Measurements from ENCODE around the gene TRNAU1AP.
A peak's percentile ranks its signal among the peaks of the same experiment; 100 is the strongest.
"Not testable (repeated sequence)": the region's sequence is repeated elsewhere in the genome, so short reads cannot be mapped to it uniquely, and the experiment has no call there.

The TRNAU1AP gene

DNA sequence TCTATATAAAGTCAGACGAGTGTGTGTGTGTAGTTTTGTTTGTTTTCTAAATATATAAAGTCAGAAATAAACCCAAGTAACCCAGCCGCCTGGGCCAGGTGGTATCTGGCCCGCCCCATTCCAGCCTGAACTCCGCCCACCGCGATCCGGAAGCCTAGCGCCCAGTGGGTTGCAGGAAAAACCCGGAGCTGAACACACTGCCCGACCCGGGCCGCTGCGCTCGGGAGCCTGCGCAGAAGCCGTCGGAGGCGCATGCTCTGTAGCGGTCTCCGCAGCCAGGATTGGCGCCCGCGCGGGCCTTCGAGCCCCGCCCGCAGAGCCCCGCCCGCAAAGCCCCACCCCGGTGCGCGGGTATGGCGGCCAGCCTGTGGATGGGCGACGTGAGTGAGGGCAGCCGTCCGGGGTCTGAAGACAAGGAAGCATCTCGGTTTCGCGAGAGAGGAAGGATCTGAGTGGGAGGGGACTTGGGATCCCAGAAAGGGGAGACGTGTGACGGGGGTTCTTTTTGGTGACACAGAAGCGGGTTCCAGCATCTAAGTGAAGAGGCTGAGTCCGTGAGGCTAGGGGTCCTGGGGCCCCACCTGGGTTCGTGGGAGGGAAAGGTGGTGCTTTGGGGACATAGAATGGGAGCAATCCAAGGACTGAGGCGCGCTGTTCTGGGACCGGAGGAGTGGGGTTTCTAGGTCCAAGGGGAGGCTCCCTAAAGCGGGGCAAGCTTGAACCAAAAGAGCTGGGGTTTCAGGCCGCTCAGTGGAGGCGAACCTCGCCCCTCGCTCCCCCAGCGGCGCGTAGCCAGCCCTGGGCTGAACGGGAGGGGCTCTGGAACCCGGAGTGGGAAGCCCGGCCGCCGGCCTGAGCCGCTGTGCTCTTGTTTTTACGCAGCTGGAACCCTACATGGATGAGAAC lies at the start of gene TRNAU1AP:
Gene TRNAU1AP (plus strand): TSS at position 328 of the 906 bp plus-strand sequence. CDS start 26 bp downstream, at position 354.
- peak; percentile 97 for DNase-seq (ENCODE audit: low spot score)

DNA sequence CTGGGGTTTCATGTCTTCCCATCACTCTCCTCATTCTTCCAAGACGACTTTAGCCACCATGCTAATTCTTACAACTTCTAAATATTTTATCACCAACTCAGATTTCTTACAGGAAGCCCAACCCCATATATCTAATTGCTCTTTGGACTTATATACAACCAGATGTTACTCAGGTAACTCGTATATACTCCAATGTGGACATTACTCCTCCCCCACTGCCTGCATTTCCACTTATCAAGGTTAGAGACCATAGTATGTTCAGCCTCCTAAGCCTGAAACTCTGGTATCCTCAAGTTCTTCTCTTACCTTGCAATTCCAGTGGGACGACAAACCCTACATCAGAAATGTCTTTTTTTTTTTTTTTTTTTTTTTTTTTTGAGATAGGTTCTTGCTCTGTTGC lies 49.8 kb upstream of the TRNAU1AP start:
- DNase-seq (ENCODE audit: low spot score): no peak

DNA sequence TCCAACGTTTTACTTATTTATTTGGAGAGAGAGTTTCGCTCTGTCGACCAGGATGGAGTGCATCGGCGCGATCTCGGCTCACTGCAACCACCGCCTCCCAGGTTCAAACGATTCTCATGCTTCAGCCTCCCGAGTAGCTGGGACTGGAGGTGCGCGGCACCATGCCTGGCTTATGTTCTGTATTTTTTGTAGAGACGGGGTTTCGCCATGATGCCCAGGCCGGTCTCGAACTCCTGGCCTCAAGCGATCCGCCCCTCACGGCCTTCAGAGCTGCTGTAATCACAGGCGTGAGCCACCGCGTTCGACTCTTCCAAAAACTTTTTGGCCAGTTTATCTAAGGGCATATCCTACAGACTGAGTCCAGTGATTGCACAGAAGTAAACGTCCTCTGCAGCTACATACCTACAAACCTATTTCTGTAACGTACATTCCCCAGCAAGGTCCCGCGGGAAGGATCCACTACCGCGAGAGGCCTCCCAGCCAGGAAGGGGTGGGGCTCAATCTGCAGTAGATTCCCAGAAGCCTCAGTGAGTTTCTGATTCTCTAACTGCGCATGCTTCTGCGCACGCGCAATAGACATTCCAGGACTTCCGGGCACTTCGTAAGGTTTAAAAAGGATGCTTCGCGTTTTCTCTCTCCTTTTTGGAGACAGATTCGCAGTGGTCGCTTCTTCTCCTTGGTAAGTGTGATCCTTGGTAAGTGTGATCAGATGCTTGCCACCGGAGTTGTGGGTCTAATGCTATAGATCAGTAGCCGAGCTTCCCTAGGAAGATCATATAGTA lies 47.3 kb upstream of the TRNAU1AP start, which contains the start of gene RCC1:
Gene RCC1 (plus strand): TSS at position 638 of the 782 bp plus-strand sequence. CDS start 23,824 bp downstream, outside the sequence.
- DNase-seq (ENCODE audit: low spot score): peak; percentile 96

DNA sequence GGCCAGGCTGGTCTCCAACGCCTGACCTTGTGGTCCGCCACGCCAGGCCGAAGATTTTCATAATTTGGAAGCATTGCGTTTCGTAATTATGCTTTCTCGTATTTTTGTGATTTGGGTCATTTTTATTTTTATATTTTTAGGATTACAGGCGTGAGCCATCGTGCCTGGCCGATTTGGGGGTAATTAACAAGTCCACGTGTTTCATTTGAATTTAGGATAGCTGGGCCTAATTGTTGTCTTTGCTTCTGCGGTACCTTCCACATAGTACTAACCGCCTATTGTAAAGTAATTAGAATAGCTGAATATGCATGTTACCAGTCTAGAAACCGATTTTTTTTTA lies 46.0 kb upstream of the TRNAU1AP start:
- DNase-seq (ENCODE audit: low spot score): no peak

DNA sequence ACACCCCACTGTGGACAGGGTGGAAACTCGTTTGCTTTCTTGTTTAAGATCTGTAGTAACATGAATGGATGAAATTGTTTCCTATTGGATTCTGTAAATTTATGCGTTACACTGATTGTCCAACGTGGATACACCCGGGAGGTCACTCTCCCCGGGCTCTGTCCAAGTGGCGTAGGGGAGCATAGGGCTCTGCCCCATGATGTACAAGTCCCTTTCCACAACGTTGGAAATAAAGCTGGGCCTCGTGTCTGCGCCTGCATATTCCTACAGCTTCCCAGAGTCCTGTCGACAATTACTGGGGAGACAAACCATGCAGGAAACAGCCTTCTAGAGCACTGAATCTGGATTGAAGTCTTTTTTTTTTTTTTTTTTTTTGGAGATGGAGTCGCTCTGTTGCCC lies 45.6 kb upstream of the TRNAU1AP start:
- no peak for DNase-seq (ENCODE audit: low spot score)

DNA sequence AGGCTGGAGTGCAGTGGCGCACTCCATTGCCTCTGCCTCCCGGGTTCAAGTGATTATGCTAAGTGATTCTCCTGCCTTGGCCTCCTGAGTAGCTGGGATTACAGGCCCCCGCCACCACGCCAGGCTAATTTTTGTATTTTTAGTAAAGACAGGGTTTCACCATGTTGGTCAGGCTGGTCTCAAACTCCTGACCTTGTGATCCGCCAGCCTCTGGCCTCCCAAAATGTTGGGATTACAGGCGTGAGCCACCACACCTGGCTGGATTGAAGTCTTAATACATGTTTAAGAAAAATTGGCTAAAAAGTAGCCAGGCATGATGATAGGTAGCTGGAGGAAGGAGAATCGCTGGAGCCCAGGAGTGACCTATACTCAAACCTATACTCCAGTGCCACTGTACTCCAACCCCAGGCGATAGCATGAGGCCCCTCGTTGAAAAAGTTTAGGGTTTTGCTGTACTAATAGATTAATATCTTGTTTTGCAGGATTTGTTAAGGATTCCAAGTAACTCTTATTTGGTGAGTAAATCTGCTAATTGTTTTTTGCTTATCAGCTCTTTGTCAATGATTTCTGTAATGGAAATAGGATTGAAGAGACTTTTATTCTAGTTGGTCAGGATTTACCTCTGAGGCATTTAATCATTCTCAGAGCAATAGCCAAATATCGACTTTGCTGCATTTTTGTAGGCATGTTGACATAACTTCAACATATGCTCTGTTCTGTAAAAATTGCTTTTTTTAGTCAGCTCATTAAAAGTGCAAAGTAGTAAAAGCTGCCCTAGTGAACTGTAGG lies 45.0 kb upstream of the TRNAU1AP start:
- no peak for DNase-seq (ENCODE audit: low spot score)

DNA sequence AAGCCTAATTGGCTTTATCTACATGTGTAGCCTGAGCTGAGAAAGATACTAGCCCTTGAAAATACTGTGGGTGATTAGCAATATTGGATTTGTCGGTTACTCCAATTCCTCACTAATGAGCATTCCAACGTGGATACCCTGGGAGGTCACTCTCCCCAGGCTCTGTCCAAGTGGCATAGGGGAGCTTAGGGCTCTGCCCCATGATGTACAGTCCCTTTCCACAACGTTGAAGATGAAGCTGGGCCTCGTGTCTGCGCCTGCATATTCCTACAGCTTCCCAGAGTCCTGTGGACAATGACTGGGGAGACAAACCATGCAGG lies 44.5 kb upstream of the TRNAU1AP start:
- DNase-seq (ENCODE audit: low spot score): no peak

DNA sequence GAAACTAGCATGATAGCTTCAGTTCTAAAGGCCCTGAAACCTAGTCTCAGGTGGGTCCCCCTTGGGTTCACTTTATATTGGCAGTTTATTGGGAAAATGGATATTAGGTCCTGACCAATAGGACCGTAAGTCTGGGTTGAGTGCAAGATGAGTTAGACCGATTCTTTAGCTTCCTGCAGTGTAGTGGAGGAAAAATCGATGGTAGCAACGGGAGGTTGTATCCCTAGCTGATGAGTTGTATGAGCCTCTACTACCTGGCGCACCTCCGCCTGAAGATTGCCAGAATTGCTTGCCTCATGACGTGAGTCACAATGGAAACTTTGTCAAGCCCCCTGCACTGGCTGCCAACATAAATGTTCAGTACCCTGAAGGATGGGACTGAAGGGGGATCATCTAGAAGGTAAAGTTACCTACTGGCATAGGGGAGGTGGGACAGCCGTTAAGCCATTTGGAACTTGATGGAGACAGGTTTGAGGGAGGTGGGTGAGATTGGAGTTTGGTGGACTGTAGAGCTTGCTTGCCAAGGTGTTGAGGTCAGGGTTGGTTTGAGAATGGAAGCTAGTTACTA lies 43.1 kb upstream of the TRNAU1AP start:
- DNase-seq (ENCODE audit: low spot score): no peak

DNA sequence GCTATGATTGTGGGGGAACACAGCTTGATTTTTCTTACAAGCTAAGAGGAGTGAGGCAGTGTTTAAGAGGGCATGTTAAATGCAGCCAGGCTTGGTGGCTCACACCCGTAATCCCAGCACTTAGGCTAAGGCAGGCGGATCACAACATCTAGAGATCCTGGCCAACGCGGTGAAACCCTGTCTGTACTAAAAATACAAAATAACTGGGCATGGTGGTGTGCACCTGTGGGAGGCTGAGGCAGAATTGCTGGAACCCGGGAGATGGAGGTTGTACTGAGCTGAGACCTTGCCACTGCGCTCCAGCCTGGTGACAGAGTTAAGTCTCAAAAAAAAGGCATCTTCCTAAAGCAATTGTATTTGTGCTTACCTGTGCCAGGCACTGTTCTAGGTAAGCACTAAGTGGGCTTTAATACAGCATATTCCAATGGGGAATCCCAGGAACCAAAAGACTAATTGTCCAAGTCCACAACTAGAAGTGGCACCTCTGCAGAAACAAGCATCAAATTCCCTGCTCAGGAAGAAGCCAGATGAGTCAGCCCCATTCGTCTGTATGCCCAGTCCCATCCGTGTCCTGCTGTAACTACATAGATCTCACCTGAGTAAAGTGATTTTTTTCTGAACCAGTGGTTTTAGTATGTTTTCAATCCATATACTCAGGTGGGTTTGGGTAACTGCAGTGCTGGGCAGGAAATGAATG lies 42.5 kb upstream of the TRNAU1AP start:
- DNase-seq (ENCODE audit: low spot score): no peak

DNA sequence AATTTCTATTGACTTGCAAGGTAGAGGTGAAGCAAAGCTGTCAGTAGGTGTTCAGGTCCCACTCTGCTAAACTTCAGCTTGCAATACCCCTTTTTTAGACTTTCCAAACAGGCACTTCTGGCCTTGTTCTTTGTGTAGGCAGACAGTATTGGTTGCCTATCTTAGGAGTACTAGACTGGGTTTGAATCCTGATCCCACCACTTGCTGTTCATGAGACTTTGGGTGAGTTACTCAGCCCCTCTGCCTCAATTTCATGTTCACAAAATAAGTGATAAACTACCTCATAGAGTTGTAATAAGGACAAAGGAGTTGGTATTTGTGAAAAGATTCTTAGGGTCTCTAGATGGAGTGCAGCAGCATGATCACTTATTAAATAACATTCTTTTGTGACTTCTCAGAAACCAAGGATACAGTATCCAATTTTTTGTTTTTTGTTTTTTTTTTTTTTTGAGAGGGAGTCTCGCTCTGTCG lies 41.9 kb upstream of the TRNAU1AP start:
- no peak for DNase-seq (ENCODE audit: low spot score)

DNA sequence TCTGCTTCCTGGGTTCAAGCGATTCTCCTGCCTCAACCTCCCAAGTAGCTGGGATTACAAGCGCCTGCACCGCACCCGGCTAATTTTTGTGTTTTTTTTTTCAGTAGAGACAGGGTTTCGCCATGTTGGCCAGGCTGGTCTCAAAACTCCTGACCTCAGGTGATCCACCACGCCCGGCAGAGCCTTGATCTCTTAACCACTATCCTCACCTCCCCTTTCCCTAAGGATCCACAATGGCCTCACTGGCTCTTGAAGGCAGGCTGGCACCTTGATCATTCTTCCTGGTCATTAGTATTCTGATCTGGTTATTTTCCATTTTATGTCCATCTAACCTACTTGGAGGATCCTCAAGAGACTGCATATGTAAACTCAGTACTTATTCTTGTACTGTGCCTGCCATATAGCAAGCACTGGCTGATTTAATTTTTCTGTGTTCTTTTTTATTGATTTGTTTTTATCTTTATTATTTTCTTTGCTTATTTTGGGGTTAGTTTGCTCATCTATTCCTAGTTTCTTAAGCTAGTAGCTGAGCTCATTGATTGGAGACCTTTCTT lies 40.8 kb upstream of the TRNAU1AP start:
- no peak for DNase-seq (ENCODE audit: low spot score)

DNA sequence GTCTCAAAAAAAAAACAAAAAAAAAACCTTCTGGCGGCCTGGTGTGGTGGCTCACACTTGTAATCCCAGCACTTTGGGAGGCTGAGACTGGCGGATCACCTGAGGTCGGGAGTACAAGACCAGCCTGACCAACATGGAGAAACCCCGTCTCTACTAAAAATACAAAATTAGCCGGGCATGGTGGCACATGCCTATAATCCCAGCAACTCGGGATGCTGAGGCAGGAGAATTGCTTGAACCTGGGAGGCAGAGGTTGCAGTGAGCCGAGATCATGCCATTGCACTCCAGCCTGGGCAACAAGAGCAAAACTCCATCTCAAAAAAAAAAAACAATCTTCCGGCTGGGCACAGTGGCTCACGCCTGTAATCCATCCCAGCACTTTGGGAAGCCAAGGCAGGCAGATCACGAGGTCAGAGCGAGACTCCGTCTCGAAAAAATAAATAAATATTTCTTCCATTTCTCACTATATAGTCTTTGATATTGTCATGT lies 38.4 kb upstream of the TRNAU1AP start:
- not testable (repeated sequence) for DNase-seq (ENCODE audit: low spot score)

DNA sequence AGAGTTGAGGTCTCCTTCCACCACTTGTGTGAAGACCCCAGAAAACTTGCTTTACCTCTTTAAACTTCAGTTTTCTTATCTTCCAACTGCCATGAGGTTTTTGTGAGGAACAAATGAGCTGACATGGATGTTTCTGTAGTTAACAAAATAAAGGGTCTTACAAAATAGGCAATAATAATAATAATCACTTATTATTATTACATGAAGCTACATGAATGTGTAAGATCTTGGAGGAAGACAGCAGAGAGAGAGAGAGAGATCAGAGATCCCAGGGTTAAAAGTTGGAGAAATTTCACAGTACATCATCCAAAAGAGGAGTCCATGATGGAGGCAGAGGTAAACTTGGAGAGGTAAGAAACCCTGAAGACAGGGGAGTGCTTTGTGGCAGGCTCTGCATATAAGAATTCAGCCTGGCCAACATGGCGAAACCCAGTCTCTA lies 36.3 kb upstream of the TRNAU1AP start:
- DNase-seq (ENCODE audit: low spot score): no peak

DNA sequence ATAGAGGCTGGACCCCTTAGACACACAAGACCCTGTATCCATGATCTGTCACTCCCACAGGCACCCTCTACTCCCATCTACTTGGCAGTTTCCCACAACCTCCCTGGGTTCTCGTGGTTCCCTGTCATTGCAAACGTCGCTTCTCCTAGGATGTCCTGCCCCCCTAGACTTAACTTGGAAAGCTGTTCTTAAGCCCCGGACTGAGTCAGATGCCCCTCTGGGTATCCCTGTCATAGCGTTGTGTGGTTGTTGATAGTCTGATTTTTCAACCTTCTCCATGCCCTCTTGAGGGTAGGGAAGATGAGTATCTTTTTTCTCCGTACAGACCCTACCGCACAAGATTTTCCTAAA lies 35.3 kb upstream of the TRNAU1AP start:
- no peak for DNase-seq (ENCODE audit: low spot score)

DNA sequence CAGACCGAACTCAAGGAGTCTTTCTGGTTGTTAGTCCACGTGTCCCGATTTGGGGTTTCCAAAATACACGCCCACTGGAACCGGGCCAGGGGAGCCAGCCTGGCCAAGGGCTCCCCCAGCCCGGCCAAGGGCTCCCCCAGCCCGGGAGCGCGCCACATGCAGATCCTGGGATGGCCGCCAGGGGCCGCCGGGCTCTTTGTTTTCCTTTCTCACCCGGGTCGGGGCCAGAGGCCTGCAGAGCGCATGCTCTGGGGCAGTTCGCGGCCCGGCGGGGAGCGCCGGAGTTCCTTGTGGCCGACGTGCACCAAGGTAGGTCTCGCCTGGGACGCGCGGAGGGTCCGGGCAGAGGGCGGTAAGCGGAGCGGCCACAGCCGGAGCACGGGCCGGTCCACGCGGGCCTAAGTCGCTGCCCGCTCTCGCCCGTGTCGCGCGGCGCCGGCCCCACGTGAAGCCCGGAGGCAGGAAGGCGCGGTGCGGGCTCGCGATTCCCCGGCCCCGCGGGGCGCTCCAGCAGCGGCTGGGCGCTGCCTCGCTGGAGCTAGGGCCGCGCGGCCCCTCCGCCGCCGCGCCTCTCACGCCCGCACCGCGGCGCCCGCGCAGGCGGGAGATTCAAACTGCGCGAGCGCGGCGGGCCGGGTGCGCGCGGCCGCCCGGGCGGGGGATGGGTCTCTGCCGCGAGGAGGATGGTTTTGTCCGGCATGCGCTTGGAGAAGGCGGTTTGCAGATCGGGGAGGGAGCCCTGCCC lies 34.7 kb upstream of the TRNAU1AP start:
- DNase-seq (ENCODE audit: low spot score): peak; percentile 95

DNA sequence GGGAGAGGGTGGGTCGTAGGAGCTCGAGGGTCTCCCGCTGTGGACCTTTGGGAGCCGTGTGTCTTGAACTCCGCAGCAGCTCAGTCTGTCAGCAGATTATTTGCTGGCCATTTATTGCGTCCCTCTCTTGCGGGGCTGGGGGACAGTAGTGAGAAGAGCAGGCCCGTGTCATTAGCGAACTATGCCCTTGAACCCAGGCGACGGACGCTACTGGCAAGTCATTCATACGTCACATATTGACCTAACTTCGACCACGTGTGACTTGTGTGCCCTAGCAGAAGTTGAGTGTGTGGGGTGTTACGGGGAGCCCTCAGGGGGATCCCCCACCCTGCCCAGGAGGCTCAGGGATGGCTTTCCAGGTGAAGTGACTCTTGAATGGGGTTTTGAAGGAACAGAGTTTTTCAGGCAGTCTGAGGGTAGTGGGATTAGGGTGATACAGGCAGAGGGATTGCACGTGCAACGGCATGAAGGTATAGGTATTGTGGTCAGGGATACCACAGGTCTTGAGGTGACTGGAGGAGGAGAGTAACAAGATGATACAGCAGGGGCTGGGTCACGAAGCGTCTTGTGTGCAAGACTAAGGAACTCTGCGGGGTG lies 34.0 kb upstream of the TRNAU1AP start:
- DNase-seq (ENCODE audit: low spot score): no peak

DNA sequence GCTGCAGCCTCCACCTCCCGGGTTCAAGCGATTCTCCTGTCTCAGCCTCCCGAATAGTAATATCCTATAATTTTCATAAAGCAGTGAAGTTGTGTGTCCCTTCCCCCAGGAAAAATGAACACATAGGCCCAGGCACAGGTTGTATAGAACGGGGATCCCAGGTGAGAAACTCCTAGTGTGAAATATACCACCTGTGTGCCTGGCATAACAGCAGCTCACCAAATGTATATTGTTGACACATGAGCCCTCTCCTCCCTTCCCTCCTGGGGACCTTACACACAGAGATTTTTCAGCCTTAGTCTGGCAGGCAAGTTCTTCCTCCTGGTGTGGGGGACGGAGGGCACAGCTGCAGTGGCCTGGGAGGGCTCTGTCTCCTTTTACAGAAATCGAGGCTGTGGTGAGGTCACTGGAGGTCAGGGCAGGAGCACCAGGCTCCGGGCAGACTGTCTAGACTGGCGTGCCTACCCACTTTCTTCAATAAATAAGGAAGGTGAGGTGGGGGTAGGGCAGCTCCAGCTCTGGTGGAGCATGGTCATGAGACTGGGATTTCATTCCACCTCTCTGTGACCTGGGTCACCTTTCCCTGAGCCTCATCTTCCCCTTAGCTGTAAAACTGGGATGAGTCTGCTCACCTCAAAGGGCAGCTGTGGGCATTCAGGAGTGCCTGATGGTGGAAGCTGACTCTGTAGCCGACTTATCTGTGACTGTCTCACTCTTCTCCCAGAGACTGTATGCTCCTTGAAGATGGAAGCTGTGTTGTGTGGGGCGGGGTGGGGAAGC lies 32.7 kb upstream of the TRNAU1AP start:
- DNase-seq (ENCODE audit: low spot score): no peak

DNA sequence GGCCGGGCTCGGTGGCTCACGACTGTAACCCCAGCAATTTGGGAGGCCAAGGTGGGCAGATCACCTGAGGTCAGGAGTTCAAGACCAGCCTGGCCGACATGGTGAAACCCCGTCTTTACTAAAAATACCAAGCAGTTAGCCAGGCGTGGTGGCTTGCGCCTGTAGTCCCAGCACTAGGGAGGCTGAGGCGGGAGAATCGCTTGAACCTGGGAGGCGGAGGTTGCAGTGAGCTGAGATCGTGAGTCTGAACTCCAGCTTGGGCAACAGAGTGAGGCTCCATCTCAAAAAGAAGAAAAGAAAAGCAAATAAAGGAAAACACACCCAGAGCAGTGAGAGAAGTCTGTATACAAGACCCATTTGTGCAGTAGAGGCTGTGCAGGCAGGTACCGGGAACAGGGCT lies 32.1 kb upstream of the TRNAU1AP start:
- not testable (repeated sequence) for DNase-seq (ENCODE audit: low spot score)
